ENCODE data around the gene P2RY8. TPM values are rescaled to one million over a fixed set of nuclear protein-coding genes. Genes with fewer than 3 reads are reported as not detected.
A peak's percentile ranks its signal among the peaks of the same experiment; 100 is the strongest.
"Not testable (repeated sequence)": the region's sequence is repeated elsewhere in the genome, so short reads cannot be mapped to it uniquely, and the experiment has no call there.

P2RY8 gene
- total and polyA plus RNA-seq, 2 donors from 2014 or later = 1.4 to 6.6 TPM

GRCh38 chrX:1427756-1428155 is 109.2 kb downstream of the P2RY8 start:
- peaks cover 2 to 13% (median 5%) of the 10 kb centered on the region in 3 donors for H3K36me3 ChIP-seq (ENCODE audit: control insufficient read depth in 2 of 3, insufficient read depth in 3 of 3, low read length in 3 of 3)
- DNase-seq = peak in 1 of 5 donors; percentile 80
- H3K9ac ChIP-seq (ENCODE audit: low read length in 3 of 3) = no peak overlapping the region
- FAIRE-seq = no peak
- H3K9me3 ChIP-seq (ENCODE audit: control insufficient read depth in 2 of 3, insufficient read depth in 1 of 3, low read length in 3 of 3) = peaks cover 0 to 2% (median 0%) of the 10 kb centered on the region in 3 donors
- intact Hi-C loops (cut with DNase I) = no loop called here
- no peak overlapping the region for H3K27ac ChIP-seq (ENCODE audit: low read depth in 2 of 2, low read length in 2 of 2)
- H3K27me3 ChIP-seq (ENCODE audit: control insufficient read depth, insufficient read depth, low read length) = no peaks in the 10 kb centered on the region
- no peak overlapping the region for H3K4me3 ChIP-seq (ENCODE audit: low read length in 3 of 3)
- no peaks in the 10 kb centered on the region for H3K4me1 ChIP-seq (ENCODE audit: control insufficient read depth in 2 of 3, insufficient read depth in 2 of 3, low read depth in 1 of 3, low read length in 3 of 3)
- TF ChIP-seq, protein P1, sequence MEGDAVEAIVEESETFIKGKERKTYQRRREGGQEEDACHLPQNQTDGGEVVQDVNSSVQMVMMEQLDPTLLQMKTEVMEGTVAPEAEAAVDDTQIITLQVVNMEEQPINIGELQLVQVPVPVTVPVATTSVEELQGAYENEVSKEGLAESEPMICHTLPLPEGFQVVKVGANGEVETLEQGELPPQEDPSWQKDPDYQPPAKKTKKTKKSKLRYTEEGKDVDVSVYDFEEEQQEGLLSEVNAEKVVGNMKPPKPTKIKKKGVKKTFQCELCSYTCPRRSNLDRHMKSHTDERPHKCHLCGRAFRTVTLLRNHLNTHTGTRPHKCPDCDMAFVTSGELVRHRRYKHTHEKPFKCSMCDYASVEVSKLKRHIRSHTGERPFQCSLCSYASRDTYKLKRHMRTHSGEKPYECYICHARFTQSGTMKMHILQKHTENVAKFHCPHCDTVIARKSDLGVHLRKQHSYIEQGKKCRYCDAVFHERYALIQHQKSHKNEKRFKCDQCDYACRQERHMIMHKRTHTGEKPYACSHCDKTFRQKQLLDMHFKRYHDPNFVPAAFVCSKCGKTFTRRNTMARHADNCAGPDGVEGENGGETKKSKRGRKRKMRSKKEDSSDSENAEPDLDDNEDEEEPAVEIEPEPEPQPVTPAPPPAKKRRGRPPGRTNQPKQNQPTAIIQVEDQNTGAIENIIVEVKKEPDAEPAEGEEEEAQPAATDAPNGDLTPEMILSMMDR (IDR thresholded peaks at IDR 0.05; ENCODE audit: borderline replicate concordance, extremely low read depth, insufficient read depth) = no peak

DNA sequence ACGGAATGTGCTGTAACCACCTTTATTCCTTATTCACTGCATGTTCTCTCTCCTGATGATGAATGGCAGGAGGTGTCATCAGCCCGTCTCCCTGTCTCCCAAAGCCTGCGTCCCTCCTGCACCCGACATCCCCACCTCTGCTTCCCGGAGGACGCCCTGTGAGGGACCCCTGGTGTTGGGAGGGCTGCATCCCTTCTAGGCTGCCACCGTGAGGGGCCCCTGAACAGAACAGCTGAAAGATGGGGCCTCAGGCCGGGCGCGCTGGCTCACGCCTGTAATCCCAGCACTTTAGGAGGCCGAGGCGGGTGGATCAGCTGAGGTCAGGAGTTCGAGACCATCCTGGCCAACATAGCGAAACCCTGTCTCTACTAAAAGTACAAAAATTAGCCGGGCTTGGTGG is 110.7 kb downstream of the P2RY8 start:
- H3K36me3 ChIP-seq (ENCODE audit: control insufficient read depth in 2 of 3, insufficient read depth in 3 of 3, low read length in 3 of 3) = peaks cover 5 to 13% (median 9%) of the 10 kb centered on the region in 3 donors
- H3K4me3 ChIP-seq (ENCODE audit: low read length in 3 of 3); H3K4me1 ChIP-seq (ENCODE audit: control insufficient read depth in 2 of 3, insufficient read depth in 2 of 3, low read depth in 1 of 3, low read length in 3 of 3); FAIRE-seq; H3K9ac ChIP-seq (ENCODE audit: low read length in 3 of 3); H3K9me3 ChIP-seq (ENCODE audit: control insufficient read depth in 2 of 3, insufficient read depth in 1 of 3, low read length in 3 of 3); H3K27me3 ChIP-seq (ENCODE audit: control insufficient read depth, insufficient read depth, low read length); intact Hi-C loops (cut with DNase I); H3K27ac ChIP-seq (ENCODE audit: low read depth in 2 of 2, low read length in 2 of 2): not testable (repeated sequence)
- peak in 1 of 5 donors; percentile 52 for DNase-seq

- FAIRE-seq (no peak), DNase-seq (peak in 1 of 5 donors; percentile 18)
- H3K4me3 ChIP-seq (ENCODE audit: low read length in 3 of 3) = no peak overlapping the region
- TF ChIP-seq, protein P1 (IDR thresholded peaks at IDR 0.05; ENCODE audit: borderline replicate concordance, extremely low read depth, insufficient read depth) = no peak
- H3K9me3 ChIP-seq (ENCODE audit: control insufficient read depth in 2 of 3, insufficient read depth in 1 of 3, low read length in 3 of 3) = peaks cover 0 to 5% (median 4%) of the 10 kb centered on the region in 3 donors
- intact Hi-C loops (cut with DNase I) = no loop called here
- H3K27me3 ChIP-seq (ENCODE audit: control insufficient read depth, insufficient read depth, low read length) = no peaks in the 10 kb centered on the region
- H3K9ac ChIP-seq (ENCODE audit: low read length in 3 of 3) = no peak overlapping the region
- no peak overlapping the region for H3K27ac ChIP-seq (ENCODE audit: low read depth in 2 of 2, low read length in 2 of 2)
- no peaks in the 10 kb centered on the region for H3K4me1 ChIP-seq (ENCODE audit: control insufficient read depth in 2 of 3, insufficient read depth in 2 of 3, low read depth in 1 of 3, low read length in 3 of 3)
- peaks cover 5 to 13% (median 10%) of the 10 kb centered on the region in 3 donors for H3K36me3 ChIP-seq (ENCODE audit: control insufficient read depth in 2 of 3, insufficient read depth in 3 of 3, low read length in 3 of 3)
These were observed 111.6 kb downstream of the P2RY8 start for GRCh38 chrX:1425381-1425780.

DNA sequence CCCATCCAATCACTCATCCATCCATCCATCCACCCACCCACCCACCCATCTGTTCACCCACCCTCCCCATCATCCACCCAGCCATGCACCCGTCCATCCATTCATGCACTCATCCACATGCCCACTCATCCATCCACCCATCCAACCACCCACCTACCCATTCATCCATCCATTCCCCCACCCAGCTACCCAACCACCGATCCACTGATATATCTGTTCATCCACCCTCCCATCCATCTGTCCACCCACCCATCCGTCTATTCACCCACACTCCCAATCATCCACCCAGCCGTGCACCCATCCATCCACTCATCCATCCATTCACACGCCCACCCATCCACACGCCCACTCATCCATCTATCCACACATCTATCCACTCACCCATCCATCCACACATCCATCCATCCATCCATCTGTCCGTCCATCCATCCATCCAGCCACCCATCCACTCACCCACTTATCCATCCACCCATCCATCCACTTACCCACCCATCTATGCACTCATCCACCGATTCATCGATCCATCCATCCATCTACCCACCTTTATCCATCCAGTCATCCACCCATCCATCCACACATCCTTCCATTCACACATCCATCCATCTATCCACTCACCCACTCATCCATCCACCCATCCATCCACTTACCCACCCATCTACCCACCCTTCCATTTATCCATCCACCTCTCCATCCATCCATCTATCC is 112.7 kb downstream of the P2RY8 start:
- intact Hi-C loops (cut with DNase I) = no loop called here
- DNase-seq = peak in 1 of 5 donors; percentile 22
- H3K9me3 ChIP-seq (ENCODE audit: control insufficient read depth in 2 of 3, insufficient read depth in 1 of 3, low read length in 3 of 3) = peaks cover 0 to 5% (median 4%) of the 10 kb centered on the region in 3 donors
- H3K9ac ChIP-seq (ENCODE audit: low read length in 3 of 3) = no peak overlapping the region
- no peak for FAIRE-seq
- H3K27me3 ChIP-seq (ENCODE audit: control insufficient read depth, insufficient read depth, low read length) = no peaks in the 10 kb centered on the region
- peaks cover 5 to 13% (median 10%) of the 10 kb centered on the region in 3 donors for H3K36me3 ChIP-seq (ENCODE audit: control insufficient read depth in 2 of 3, insufficient read depth in 3 of 3, low read length in 3 of 3)
- TF ChIP-seq, protein P1 (IDR thresholded peaks at IDR 0.05; ENCODE audit: borderline replicate concordance, extremely low read depth, insufficient read depth) = no peak
- no peak overlapping the region for H3K27ac ChIP-seq (ENCODE audit: low read depth in 2 of 2, low read length in 2 of 2)
- H3K4me1 ChIP-seq (ENCODE audit: control insufficient read depth in 2 of 3, insufficient read depth in 2 of 3, low read depth in 1 of 3, low read length in 3 of 3) = no peaks in the 10 kb centered on the region
- no peak overlapping the region for H3K4me3 ChIP-seq (ENCODE audit: low read length in 3 of 3)
